Right ventricle myocardium inferior (tissue), 1 donor: ENCODE data around the gene EPS8. TPM values are rescaled to one million over a fixed set of nuclear protein-coding genes. Genes with fewer than 3 reads are reported as not detected.

Experiments used
- ATAC-seq: fragments of 200-7000 bp; cut with Tn5 transposase; one replicate; pipeline ENCODE4 v1.9.1; 2020; ENCODE audit warnings: mild to moderate bottlenecking, moderate library complexity
- DNase-seq: peaks from one replicate; pipeline ENCODE4 v3.0.0; 2021; ENCODE audit errors: missing footprints
- intact Hi-C: fragments of 100-400 bp; cut with DNase I; formaldehyde crosslinking; loops from one replicate; pipeline ENCODE4 v1.11.0; 2022
- total RNA-seq: library from RNA; stranded (reverse); fragmentation: NEBNext Ultra II Directional; extraction: Animal tissue kit (Norgen Biotek cat#: 25700); gene quantifications from one replicate; pipeline ENCODE4 v1.2.1, GENCODE V29; 2021
- donor health status: DM: no; HTN: yes; CAD: no; lungs with severe emphysema.

EPS8 gene
- total RNA-seq, 1 donor from 2014 or later = 20.7 TPM

- intact Hi-C loops = loop anchor here (10.0 kb wide), 1 partner anchor 113 kb away; no protein-coding TSS in a partner anchor
- no peak for ATAC-seq
- no peak for DNase-seq
These were observed 81.5 kb downstream of the EPS8 start for GRCh38 chr12:15707516-15708199.

GRCh38 chr12:15706010-15706676 is 83.0 kb downstream of the EPS8 start:
- intact Hi-C loops = loop anchor here (10.0 kb wide), 1 partner anchor 111 kb away; no protein-coding TSS in a partner anchor
- DNase-seq (no peak), ATAC-seq (no peak)

GRCh38 chr12:15705606-15706005 is 83.6 kb downstream of the EPS8 start:
- DNase-seq (no peak), ATAC-seq (no peak)
- intact Hi-C loops = loop anchor here (10.0 kb wide), 1 partner anchor 111 kb away; no protein-coding TSS in a partner anchor

GRCh38 chr12:15702276-15702675 is 86.9 kb downstream of the EPS8 start:
- intact Hi-C loops = loop anchor here (10.0 kb wide), 1 partner anchor 107 kb away; no protein-coding TSS in a partner anchor
- ATAC-seq = no peak
- no peak for DNase-seq

GRCh38 chr12:15701631-15702156 is 87.5 kb downstream of the EPS8 start:
- ATAC-seq = peak; percentile 57
- intact Hi-C loops = loop anchor here (10.0 kb wide), 1 partner anchor 107 kb away; no protein-coding TSS in a partner anchor
- DNase-seq = no peak

GRCh38 chr12:15701206-15701605 is 88.0 kb downstream of the EPS8 start:
- no peak for DNase-seq
- peak; percentile 35 for ATAC-seq
- intact Hi-C loops = loop anchor here (10.0 kb wide), 1 partner anchor 106 kb away; no protein-coding TSS in a partner anchor

- peak; percentile 75 for ATAC-seq
- DNase-seq = no peak
- intact Hi-C loops = loop anchor here (10.0 kb wide), 1 partner anchor 106 kb away; no protein-coding TSS in a partner anchor
These were observed 88.6 kb downstream of the EPS8 start for GRCh38 chr12:15700595-15700994.

GRCh38 chr12:15699886-15700285 is 89.3 kb downstream of the EPS8 start:
- intact Hi-C loops = loop anchor here (10.0 kb wide), 1 partner anchor 105 kb away; no protein-coding TSS in a partner anchor
- no peak for DNase-seq
- no peak for ATAC-seq

- ATAC-seq (no peak), DNase-seq (no peak)
- intact Hi-C loops = no loop called here
These were observed 90.8 kb downstream of the EPS8 start for GRCh38 chr12:15698377-15698871.

- intact Hi-C loops = no loop called here
- DNase-seq = no peak
These were observed 92.0 kb downstream of the EPS8 start for GRCh38 chr12:15697201-15697600.

GRCh38 chr12:15693228-15693911 is 95.8 kb downstream of the EPS8 start:
- DNase-seq (no peak), ATAC-seq (no peak)
- intact Hi-C loops = no loop called here

More at GRCh38 chr12:15697201-15697600, 92.0 kb downstream of the EPS8 start:
- no peak for ATAC-seq

GRCh38 chr12:15691388-15691787 is 97.8 kb downstream of the EPS8 start:
- peak; percentile 51 for ATAC-seq
- intact Hi-C loops = no loop called here
- DNase-seq = no peak

- intact Hi-C loops = no loop called here
- DNase-seq (no peak), ATAC-seq (no peak)
These were observed 98.9 kb downstream of the EPS8 start for GRCh38 chr12:15690320-15690719.

- ATAC-seq = no peak
- no peak for DNase-seq
- intact Hi-C loops = no loop called here
These were observed 99.4 kb downstream of the EPS8 start for GRCh38 chr12:15689751-15690191.

GRCh38 chr12:15688838-15689625 is 100.2 kb downstream of the EPS8 start:
- intact Hi-C loops = no loop called here
- peak; percentile 43 for ATAC-seq
- DNase-seq = no peak

GRCh38 chr12:15688202-15688736 is 100.9 kb downstream of the EPS8 start:
- ATAC-seq = peak; percentile 69
- intact Hi-C loops = no loop called here
- DNase-seq = peak; percentile 78

GRCh38 chr12:15687583-15687982 is 101.6 kb downstream of the EPS8 start:
- DNase-seq (no peak), ATAC-seq (no peak)
- intact Hi-C loops = no loop called here
